Adrenal gland (tissue), 5 donors: Measurements from ENCODE around the gene SLC25A26.

Source experiments
- CTCF ChIP-seq, 6 experiments: fragments of 450-650 bp in 4 of 6; fragments of 200-600 bp in 2 of 6; sonication (generic) in 1 of 6; IDR thresholded peaks; 1 replicate in 5 of 6; 2 replicates in 1 of 6; pipeline versions ENCODE4 v1.5.1 to v1.8.0; 2016 to 2021; ENCODE audit warnings: antibody characterized with exemption in 6 of 6, mild to moderate bottlenecking in 2 of 6, moderate library complexity in 1 of 6
- POLR2A ChIP-seq, 2 donors: fragments of 450-650 bp; IDR thresholded peaks; one replicate each; pipeline ENCODE4 v1.6.1; 2017; ENCODE audit warnings: antibody characterized with exemption in 2 of 2, mild to moderate bottlenecking in 2 of 2, moderate library complexity in 1 of 2
- donor health status: DM: no; HTN: no; CAD: no.

GRCh38 chr3:66229931-66230330, 9.1 kb downstream of the SLC25A26 start:
- no peak for TF ChIP-seq POLR2A (IDR thresholded peaks at IDR 0.05)
- no peak for TF ChIP-seq CTCF (IDR thresholded peaks at IDR 0.05)
